GM12878 (cell line): ENCODE measurements around the gene COBLL1. TPM values are rescaled to one million over a fixed set of nuclear protein-coding genes. Genes with fewer than 3 reads are reported as not detected.

Experiments
- ATAC-seq: fragments of 200-7000 bp; cut with Tn5 transposase; 3 replicates; pipeline ENCODE4 v1.9.1; 2020; ENCODE audit warnings: mild to moderate bottlenecking, moderate library complexity
- BruUV-seq: library from RNA; stranded (reverse); fragments of 400-500 nt; replicated peaks from 2 replicates; lab custom pipeline; 2021; lab: Mats Ljungman, UMichigan
- CTCF ChIA-PET: fragments of 300-600 bp; sonication (Branson Sonifier 250); formaldehyde crosslinking; extraction: SDS; loops from one replicate; lab custom pipeline; 2021; ENCODE audit warnings: inconsistent platforms; lab: Yijun Ruan, JAX
- POLR2A ChIA-PET: fragments of 350-600 bp; formaldehyde crosslinking; extraction: SDS; loops from one replicate; lab custom pipeline; 2021; ENCODE audit warnings: inconsistent platforms; lab: Charles Lee
- RAD21 ChIA-PET: fragments of 300-600 bp; sonication (Branson Sonifier 250); formaldehyde crosslinking; loops from one replicate; lab custom pipeline; 2023; ENCODE audit warnings: antibody characterized with exemption; ENCODE audit not compliant: unreplicated experiment; lab: Charles Lee
- SMC1A ChIA-PET: fragments of 300-600 bp; sonication (Branson Sonifier 250); formaldehyde crosslinking; loops from one replicate; lab custom pipeline; 2023; ENCODE audit not compliant: unreplicated experiment, uncharacterized antibody; lab: Charles Lee
- DNase-seq: peaks from one replicate; pipeline ENCODE4 v3.0.0-alpha.2; 2011; ENCODE audit warnings: low read depth, low spot score
- FAIRE-seq: peaks from 3 replicates; lab custom pipeline; 2011; peaks lifted over from hg19 to GRCh38; lab: Jason Lieb, UNC
- H2AFZ ChIP-seq: 2 replicates; pipeline ENCODE4 v1.6.0; 2011; ENCODE audit warnings: low read depth, low read length, control low read depth; ENCODE audit not compliant: control insufficient read depth
- H3K27ac ChIP-seq: 2 replicates; pipeline ENCODE4 v1.5.1; 2011; ENCODE audit warnings: control low read depth; ENCODE audit not compliant: control insufficient read depth, insufficient read depth
- H3K27me3 ChIP-seq, 2 experiments: replicated peaks in 1 of 2; 2 replicates each; pipeline versions ENCODE4 v1.6.0 to v1.6.1; 2011; ENCODE audit warnings: low read length in 1 of 2; ENCODE audit not compliant: control insufficient read depth in 2 of 2, insufficient read depth in 2 of 2
- H3K36me3 ChIP-seq, 2 experiments: 2 replicates each; pipeline ENCODE4 v1.5.1; 2011; ENCODE audit warnings: low read length in 1 of 2; ENCODE audit not compliant: control insufficient read depth in 2 of 2, insufficient read depth in 2 of 2
- H3K4me1 ChIP-seq: 2 replicates; pipeline ENCODE4 v1.6.1; 2011; ENCODE audit warnings: mild to moderate bottlenecking, low read length, moderate library complexity, mixed read lengths; ENCODE audit not compliant: control insufficient read depth, insufficient read depth
- H3K4me2 ChIP-seq: 2 replicates; pipeline ENCODE4 v1.6.0; 2011; ENCODE audit warnings: control low read depth; ENCODE audit not compliant: control insufficient read depth, insufficient read depth
- H3K4me3 ChIP-seq: fragments of 200-600 bp; sonication (generic); 2 replicates; pipeline ENCODE4 v1.5.1; 2016
- H3K79me2 ChIP-seq: 2 replicates; pipeline ENCODE4 v1.6.0; 2011; ENCODE audit warnings: low read length; ENCODE audit not compliant: control insufficient read depth, insufficient read depth
- H3K9ac ChIP-seq: 2 replicates; pipeline ENCODE4 v1.8.0; 2011; ENCODE audit warnings: low read length, control low read depth, mixed read lengths; ENCODE audit not compliant: control insufficient read depth, insufficient read depth
- H3K9me3 ChIP-seq: replicated peaks from 3 replicates; pipeline ENCODE4 v1.5.1; 2011; ENCODE audit warnings: mild to moderate bottlenecking, low read length; ENCODE audit not compliant: control insufficient read depth, insufficient read depth
- H4K20me1 ChIP-seq: 2 replicates; pipeline ENCODE4 v1.6.0; 2011; ENCODE audit not compliant: control insufficient read depth, insufficient read depth
- CHD1 ChIP-seq: IDR thresholded peaks from 2 replicates; pipeline ENCODE4 v1.6.1; 2012; ENCODE audit warnings: low read depth, low read length, improper control_type of control experiment
- CHD4 ChIP-seq: fragments of 200-600 bp; sonication (generic); IDR thresholded peaks from 2 replicates; pipeline ENCODE4 v1.6.1; 2016; ENCODE audit warnings: mild to moderate bottlenecking
- CTCF ChIP-seq, 3 experiments: IDR thresholded peaks in 2 of 3; conservative IDR thresholded peaks in 1 of 3; 2 replicates each; pipeline ENCODE4 v1.5.1; 2011; ENCODE audit warnings: low read depth in 3 of 3, low read length in 3 of 3, mild to moderate bottlenecking in 3 of 3, control low read depth in 2 of 3, moderate library complexity in 2 of 3, inconsistent platforms in 1 of 3, mixed read lengths in 1 of 3; ENCODE audit not compliant: control insufficient read depth in 2 of 3, insufficient read depth in 1 of 3; ENCODE audit errors: extremely low read depth in 1 of 3
- E2F4 ChIP-seq: IDR thresholded peaks from 2 replicates; pipeline ENCODE4 v1.6.1; 2012; ENCODE audit warnings: low read depth, low read length, improper control_type of control experiment
- E2F8 ChIP-seq: fragments of 450-650 bp; IDR thresholded peaks from 2 replicates; pipeline ENCODE4 v1.6.1; 2018; ENCODE audit warnings: mild to moderate bottlenecking, low read depth, moderate library complexity; ENCODE audit not compliant: partially characterized antibody
- MLLT1 ChIP-seq: fragments of 450-650 bp; IDR thresholded peaks from 2 replicates; pipeline ENCODE4 v1.6.1; 2016; ENCODE audit warnings: mild to moderate bottlenecking
- PAX5 ChIP-seq: IDR thresholded peaks from 2 replicates; pipeline ENCODE4 v1.6.1; 2011; ENCODE audit warnings: low read depth, low read length, borderline replicate concordance
- PKNOX1 ChIP-seq: fragments of 450-650 bp; IDR thresholded peaks from 2 replicates; pipeline ENCODE4 v1.6.1; 2016; ENCODE audit warnings: mild to moderate bottlenecking
- RELB ChIP-seq: fragments of 450-650 bp; IDR thresholded peaks from 2 replicates; pipeline ENCODE4 v1.6.1; 2017; ENCODE audit warnings: low read depth, mild to moderate bottlenecking, moderate library complexity
- SMC3 ChIP-seq: IDR thresholded peaks from 2 replicates; pipeline ENCODE4 v1.6.1; 2011; ENCODE audit warnings: low read length, improper control_type of control experiment, borderline replicate concordance
- TBL1XR1 ChIP-seq: IDR thresholded peaks from 2 replicates; pipeline ENCODE4 v1.6.1; 2012; ENCODE audit warnings: low read depth, low read length, improper control_type of control experiment
- ZZZ3 ChIP-seq: IDR thresholded peaks from 2 replicates; pipeline ENCODE4 v1.6.1; 2011; ENCODE audit warnings: low read depth; ENCODE audit not compliant: control insufficient read depth, insufficient read length
- WGBS: methylation state at CpG from one replicate; pipeline ENCODE4 v1.1.6; 2016; ENCODE audit warnings: low lambda C conversion rate; ENCODE audit not compliant: insufficient replicate concordance, insufficient coverage; ENCODE audit errors: missing lambda C conversion rate; 5-methylcytosine and 5-hydroxymethylcytosine counted together
- in situ Hi-C: fragments of 300-500 bp; cut with MboI; formaldehyde crosslinking; loops from 9 replicates; pipeline ENCODE4 v1.14.3; 2018; ENCODE audit warnings: mixed read lengths
- intact Hi-C: fragments of 100-400 bp; cut with micrococcal nuclease; formaldehyde crosslinking; loops from one replicate; pipeline ENCODE4 v1.14.2; 2022; ENCODE audit not compliant: unreplicated experiment
- polyA plus RNA-seq, 11 experiments: library from polyadenylated mRNA; depleted of rRNA in 4 of 11; unstranded in 6 of 11; stranded (reverse) in 5 of 11; fragments of >200 nt; fragmentation: Nextera tagmentation in 4 of 11; fragmentation: Illumina TruSeq in 1 of 11; extraction: Ambion mirVana in 4 of 11; extraction: Trizol in 1 of 11; gene quantifications; 1 replicate in 1 of 11; 2 replicates in 10 of 11; pipeline versions ENCODE4 v1.2.1 to v1.2.3, GENCODE V29; 2011 to 2016; ENCODE audit warnings: inconsistent platforms in 2 of 11, missing spikeins in 2 of 11, low read depth in 1 of 11
- total RNA-seq, 4 experiments: library from RNA; depleted of rRNA in 3 of 4; stranded (reverse); fragments of >200 nt in 3 of 4; fragmentation: Illumina TruSeq in 1 of 4; extraction: Trizol in 1 of 4; gene quantifications; 2 replicates each; pipeline versions ENCODE4 v1.2.1 to v1.2.3, GENCODE V29; 2013 to 2021

COBLL1 gene
- total and polyA plus RNA-seq, 10 of the 15 experiments (the other 5 are each of a cell fraction or from before 2014, with no cell fraction given): 0.46 TPM; not detected in 9

- Histone ChIP-seq H3K4me3 (no peak overlapping the region), H2AFZ (no peak overlapping the region), H3K9me3 (no peaks in the 10 kb centered on the region), H3K4me2 (no peak overlapping the region), H3K4me1 (no peaks in the 10 kb centered on the region), H4K20me1 (no peaks in the 10 kb centered on the region), H3K79me2 (no peaks in the 10 kb centered on the region), H3K9ac (no peak overlapping the region), H3K27ac (no peak overlapping the region), H3K36me3 (no peaks in the 10 kb centered on the region), H3K27me3 (no peaks in the 10 kb centered on the region)
- SMC1A ChIA-PET: no interaction called here
- ATAC-seq: no peak
- no peak for DNase-seq
- intact Hi-C loops: no loop called here
- 23% methylated on average over 12 of the region's 12 CpGs for WGBS
- no peak for FAIRE-seq
- no peak for TF ChIP-seq PKNOX1
- no peak for TF ChIP-seq CHD1
- TF ChIP-seq SMC3: no peak
- TF ChIP-seq ZZZ3: no peak
- TF ChIP-seq E2F8: no peak
- no peak for TF ChIP-seq MLLT1
- no peak for TF ChIP-seq CHD4
- no peak for TF ChIP-seq E2F4
- TF ChIP-seq RELB: no peak
- TF ChIP-seq CTCF (IDR thresholded peaks at IDR 0.05 in 2 of 3, conservative IDR thresholded peaks at IDR 0.05 in 1 of 3; ENCODE audit: control insufficient read depth in 2 of 3, extremely low read depth in 1 of 3, insufficient read depth in 1 of 3, low read depth in 3 of 3, low read length in 3 of 3): no peak
- no peak for TF ChIP-seq PAX5
- no peak for TF ChIP-seq TBL1XR1
- in situ Hi-C loops: no loop called here
- CTCF ChIA-PET: interaction anchor here (0.6 to 1.0 kb wide), 2 partner anchors 9 to 11 kb away, joined by 4 to 5 read pairs; no protein-coding TSS in a partner anchor
- BruUV-seq: no TSS peak
- POLR2A ChIA-PET: no interaction called here
- RAD21 ChIA-PET: no interaction called here
These were observed 136.0 kb downstream of the COBLL1 start for GRCh38 chr2:164705412-164706167.
